Epithelial cell of prostate (primary cell): ENCODE measurements around the gene CARMIL1.

Experiments
- DNase-seq: peaks from one replicate; pipeline ENCODE4 v3.0.0-alpha.2; 2011; ENCODE audit warnings: low read depth, low spot score
- H3K27ac ChIP-seq: fragments of 450-650 bp; 2 replicates; pipeline ENCODE4 v1.5.1; 2017; ENCODE audit warnings: mild to moderate bottlenecking

CARMIL1 gene

DNA sequence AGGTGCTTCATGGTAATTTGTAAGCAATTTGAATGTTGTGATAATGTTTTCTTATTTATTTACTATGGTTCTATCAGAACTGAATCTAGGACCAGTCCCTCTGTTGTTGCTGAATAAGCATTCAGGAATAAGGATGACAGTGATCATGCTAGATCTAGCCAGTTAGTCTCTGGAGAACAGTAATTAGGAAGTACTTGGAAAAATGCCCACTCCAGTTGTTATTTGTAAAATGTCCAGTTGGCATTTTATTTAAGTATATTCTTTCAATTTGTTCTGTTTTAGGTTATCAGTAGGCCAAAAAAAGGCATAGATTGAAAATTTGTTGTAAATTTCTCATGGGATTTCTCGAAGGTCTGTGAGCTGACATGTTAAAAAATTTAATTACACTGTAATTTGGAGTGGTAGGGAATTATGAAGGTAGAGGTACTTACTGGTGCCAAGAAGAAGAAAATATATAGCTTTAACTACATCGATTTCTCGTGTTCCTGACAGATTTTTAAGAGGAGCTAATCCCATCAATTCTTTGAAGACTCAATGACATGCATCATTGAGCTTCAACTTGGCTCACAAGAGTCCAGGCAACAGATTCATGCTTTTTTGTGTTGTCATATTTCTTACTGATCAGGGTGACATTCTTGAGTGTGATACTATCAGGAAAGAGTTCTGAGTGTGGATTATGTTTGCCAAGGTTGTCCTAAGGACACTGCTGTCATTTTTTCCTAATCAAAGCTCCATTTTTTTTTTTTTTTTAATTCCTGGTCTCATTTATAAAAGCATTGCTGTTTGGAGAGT lies 177.3 kb downstream of the CARMIL1 start:
- H3K27ac ChIP-seq = no peak overlapping the region
- no peak for DNase-seq

- DNase-seq = no peak
- no peak overlapping the region for H3K27ac ChIP-seq
These were observed 178.3 kb downstream of the CARMIL1 start for GRCh38 chr6:25457516-25457915.

GRCh38 chr6:25458485-25458884 lies 179.3 kb downstream of the CARMIL1 start:
- H3K27ac ChIP-seq = peak overlapping the region; percentile 60

DNA sequence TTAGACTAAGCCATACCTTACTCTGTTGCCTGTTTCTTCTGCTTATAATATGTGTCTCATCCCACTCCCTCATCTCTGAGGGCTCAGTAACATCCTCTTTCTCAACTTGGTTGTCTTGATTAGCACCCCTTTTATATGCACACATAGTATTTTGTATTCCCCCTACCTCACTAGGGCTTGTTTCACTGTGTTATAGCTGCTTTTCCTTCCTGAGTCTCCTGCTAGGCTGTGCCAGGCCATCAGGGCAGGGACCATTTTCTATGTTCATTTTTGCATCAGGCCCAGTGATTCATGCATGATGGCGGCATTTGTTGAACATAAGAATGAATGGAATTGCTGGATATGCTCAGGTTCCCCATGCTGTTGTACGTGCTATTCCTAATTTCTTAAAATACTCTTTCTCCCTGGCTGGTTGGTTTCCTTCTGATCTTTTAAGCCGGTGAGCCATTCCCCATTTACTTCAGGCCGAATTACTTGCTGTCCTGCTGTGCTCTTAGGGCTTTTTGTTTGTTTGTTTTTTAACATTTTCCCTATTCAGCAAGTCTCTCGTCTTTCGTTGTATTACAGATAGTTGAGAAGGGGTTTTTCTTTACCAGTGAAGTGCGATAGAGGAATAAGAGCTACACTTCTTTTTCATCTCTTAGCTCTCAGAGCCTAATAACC lies 183.2 kb downstream of the CARMIL1 start:
- H3K27ac ChIP-seq = no peak overlapping the region
- no peak for DNase-seq

More at GRCh38 chr6:25458485-25458884, 179.3 kb downstream of the CARMIL1 start:
- peak; percentile 44 for DNase-seq

- no peak overlapping the region for H3K27ac ChIP-seq
- no peak for DNase-seq
These were observed 184.3 kb downstream of the CARMIL1 start for GRCh38 chr6:25463441-25463840.

DNA sequence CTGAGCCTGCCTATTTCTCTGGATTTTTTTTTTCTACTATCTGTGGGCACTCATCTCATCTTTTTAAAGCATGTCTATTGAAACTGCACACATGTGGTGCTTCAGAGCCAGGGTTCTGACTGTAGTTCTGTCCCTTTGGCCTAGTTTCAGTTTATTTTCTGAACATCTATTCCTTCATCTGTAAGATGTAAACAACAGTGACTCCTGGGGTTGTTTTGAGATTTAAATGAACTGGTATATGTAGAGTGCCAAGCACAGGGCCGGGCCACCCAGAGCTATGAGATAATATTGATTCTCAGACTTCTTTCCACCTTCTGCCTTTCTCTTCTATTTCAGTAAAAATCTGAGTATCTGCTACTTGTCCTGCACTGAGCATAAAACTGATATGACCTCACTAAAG lies 185.1 kb downstream of the CARMIL1 start:
- H3K27ac ChIP-seq = no peak overlapping the region
- DNase-seq = no peak

DNA sequence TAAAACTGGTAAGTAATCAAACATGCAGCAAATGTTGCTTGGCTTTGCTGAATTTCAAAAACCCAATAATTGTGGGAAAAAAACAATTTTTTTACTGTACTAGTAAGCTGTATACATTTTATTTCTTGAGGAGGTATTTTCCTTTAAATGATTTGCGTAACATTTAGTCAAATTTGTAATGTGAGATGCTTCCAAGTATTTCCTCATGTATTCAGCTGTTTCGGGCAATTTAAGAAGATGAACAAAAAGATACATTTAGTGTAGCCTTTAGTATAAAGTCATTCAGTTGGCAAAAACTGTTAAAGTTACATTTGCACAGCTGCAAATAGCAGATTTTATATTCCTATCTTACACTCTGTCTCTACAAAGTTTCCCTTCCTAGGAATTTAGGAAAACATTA lies 186.8 kb downstream of the CARMIL1 start:
- no peak for DNase-seq
- H3K27ac ChIP-seq = no peak overlapping the region

DNA sequence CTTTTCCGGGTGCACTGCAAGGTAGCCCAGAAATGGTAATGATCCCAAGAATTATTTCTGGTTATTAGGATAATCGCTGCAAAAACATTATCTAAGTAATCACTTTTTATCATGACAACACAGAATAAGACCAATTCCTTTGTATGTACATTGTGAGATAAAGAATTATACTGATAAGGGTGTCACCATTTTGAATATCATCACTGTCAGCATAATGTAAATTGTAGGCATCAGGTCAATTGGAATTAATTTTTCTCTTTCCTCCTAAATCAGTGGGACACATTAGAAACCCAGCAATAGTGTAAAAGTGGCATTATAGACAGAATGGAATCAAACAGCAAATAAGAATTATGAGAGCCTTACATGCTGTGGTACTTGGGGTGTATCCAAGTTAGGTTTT lies 189.7 kb downstream of the CARMIL1 start:
- H3K27ac ChIP-seq = no peak overlapping the region
- DNase-seq = no peak

- no peak overlapping the region for H3K27ac ChIP-seq
- no peak for DNase-seq
These were observed 190.7 kb downstream of the CARMIL1 start for GRCh38 chr6:25469797-25470388.

DNA sequence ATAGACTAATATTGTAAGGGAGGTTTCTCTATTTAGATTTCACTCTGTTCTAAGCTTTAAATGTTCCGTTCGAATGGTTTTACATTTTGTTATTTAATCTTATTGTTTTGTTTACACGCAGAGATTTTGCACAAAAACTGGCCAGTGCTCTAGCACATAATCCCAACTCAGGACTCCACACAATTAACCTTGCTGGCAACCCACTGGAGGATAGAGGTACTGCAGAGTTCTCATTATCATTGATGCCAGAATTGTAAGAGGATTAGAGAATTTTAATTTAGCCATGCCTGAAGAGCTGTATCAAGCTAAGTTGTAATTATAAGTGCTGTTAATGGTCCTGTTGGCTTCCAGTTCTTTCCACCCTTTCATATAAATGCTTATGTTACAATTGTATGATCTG lies 193.1 kb downstream of the CARMIL1 start:
- H3K27ac ChIP-seq = no peak overlapping the region
- DNase-seq = no peak

GRCh38 chr6:25472906-25473305 lies 193.7 kb downstream of the CARMIL1 start:
- no peak for DNase-seq
- no peak overlapping the region for H3K27ac ChIP-seq

- no peak overlapping the region for H3K27ac ChIP-seq
- DNase-seq = no peak
These were observed 194.3 kb downstream of the CARMIL1 start for GRCh38 chr6:25473447-25473846.

- no peak overlapping the region for H3K27ac ChIP-seq
- DNase-seq = no peak
These were observed 197.0 kb downstream of the CARMIL1 start for GRCh38 chr6:25476126-25476525.

DNA sequence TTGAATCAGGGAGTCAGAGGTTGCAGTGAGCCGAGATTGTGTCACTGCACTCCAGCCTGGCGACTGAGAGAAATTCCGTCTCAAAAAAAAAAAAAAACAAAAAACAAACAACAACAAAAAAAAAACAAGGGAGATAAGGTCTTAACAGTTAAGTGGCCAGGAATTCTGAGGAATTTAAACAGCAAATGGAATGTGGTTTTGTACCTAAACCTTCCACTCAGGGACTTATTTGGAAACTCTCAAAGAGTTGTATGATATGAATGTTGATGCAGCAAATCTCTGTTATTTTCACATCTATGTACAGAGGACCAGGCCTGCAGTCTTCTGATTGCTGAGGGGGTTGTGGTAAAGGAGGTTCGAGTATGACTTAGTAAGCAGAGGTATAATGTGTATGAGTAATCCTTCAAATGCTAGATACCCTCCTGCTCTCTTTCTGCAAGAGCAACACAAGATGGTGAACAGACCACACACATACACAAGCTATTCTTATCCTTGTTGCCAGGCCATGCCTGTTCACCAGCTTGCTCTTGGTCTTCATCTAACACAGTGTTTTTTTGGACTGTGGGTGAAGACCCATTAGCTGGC lies 197.9 kb downstream of the CARMIL1 start:
- DNase-seq = no peak
- no peak overlapping the region for H3K27ac ChIP-seq

DNA sequence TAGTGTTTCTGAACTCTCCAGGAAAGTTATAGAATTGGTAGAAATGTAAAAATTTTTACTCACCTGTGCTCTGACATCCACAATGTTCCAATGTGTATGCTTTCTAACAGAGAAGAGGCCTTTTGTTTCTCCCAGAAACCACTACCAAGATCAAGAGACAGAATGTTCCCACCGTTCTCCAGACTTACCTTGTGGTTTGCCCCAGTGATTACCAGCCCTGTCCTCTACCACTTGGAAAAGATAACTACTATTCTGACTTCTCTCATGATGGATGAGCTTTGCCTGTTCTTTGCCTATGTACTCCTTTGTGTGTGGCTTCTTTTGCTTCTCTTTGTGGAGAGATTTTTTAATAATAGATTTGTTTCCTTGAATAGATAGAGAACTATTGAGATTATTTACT lies 199.8 kb downstream of the CARMIL1 start:
- H3K27ac ChIP-seq = no peak overlapping the region
- no peak for DNase-seq

GRCh38 chr6:25481267-25481666 lies 202.1 kb downstream of the CARMIL1 start:
- H3K27ac ChIP-seq = no peak overlapping the region
- DNase-seq = no peak

GRCh38 chr6:25482996-25483395 lies 203.8 kb downstream of the CARMIL1 start:
- H3K27ac ChIP-seq = no peak overlapping the region
- DNase-seq = no peak

DNA sequence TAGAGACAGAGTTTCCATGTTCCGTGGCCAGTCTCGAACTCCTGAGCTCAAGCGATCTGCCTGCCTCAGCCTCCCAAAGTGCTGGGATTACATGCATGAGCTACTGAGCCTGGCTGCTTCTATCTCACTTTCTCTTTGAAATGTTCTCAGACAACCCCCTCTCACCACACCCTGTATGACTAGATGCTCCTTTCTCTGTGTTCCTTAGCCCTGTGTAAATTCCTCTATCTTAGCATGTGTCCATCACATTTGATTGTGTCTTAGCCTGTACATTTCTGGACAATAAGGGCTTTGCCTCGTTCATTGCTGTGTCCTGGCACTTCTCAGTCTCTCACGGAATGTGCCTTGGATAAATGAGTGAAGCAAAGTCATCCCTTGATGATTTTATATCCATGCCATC lies 204.8 kb downstream of the CARMIL1 start:
- H3K27ac ChIP-seq = no peak overlapping the region
- no peak for DNase-seq

- no peak overlapping the region for H3K27ac ChIP-seq
- no peak for DNase-seq
These were observed 205.7 kb downstream of the CARMIL1 start for GRCh38 chr6:25484900-25485299.

- H3K27ac ChIP-seq = no peak overlapping the region
- DNase-seq = no peak
These were observed 206.8 kb downstream of the CARMIL1 start for GRCh38 chr6:25485821-25486534.
